NCI-H1417 (cell line): ENCODE data around the gene DEK.
"Not testable (repeated sequence)": the region's sequence is repeated elsewhere in the genome, so short reads cannot be mapped to it uniquely, and the experiment has no call there.

Experiments used
- DNase-seq, 3 experiments: peaks; one replicate each; lab custom pipeline; 2025; lab: John Stamatoyannopoulos, UW

Gene DEK

DNA sequence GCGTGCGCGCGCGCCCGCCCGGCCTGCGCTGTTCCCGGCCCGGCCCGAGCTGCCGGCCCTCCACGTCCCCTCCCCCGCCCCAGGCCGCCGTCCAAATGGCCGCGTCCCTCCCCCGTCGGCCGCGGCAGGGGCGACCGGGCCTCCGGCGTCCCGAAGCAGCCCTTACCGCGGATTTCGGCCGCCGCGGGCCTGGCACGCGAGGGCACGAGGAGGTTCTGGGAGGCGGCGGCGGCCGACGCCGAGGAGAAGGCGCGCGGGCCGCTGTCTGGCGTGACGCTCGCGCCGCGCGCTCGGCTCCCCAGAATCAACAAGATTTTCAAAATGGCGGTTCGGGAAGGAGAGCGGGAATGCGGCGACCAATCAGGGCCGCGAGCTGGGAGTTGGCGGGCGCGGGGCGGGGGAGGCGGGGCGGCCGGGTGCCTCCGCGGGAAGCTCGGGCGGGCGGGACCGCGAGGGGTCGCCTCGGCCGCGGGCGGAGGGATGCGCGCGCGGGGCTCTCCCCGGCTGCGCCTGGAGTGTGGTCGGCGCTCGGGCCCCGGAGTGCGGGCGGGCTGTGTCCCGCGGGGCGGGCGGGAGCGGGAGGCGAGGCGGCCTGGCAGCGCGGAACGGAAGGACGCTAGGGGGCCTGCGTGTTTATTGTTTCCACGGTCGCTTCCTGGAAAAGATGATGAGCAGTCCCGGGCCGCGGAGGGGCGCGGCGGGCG, at the start of gene DEK:
DEK (minus strand) TSS at position 312 of the 704 bp plus-strand sequence. CDS start 543 bp downstream, outside the sequence.
- DNase-seq: peak; percentile 90 to 95 (median 94)

- peak in 1 of 3 experiments; percentile 6 for DNase-seq
These were observed 48.0 kb upstream of the DEK start for GRCh38 chr6:18312368-18312767.

- DNase-seq: not testable (repeated sequence)
These were observed 45.7 kb upstream of the DEK start for GRCh38 chr6:18310010-18310409.

GRCh38 chr6:18309046-18309445, 44.7 kb upstream of the DEK start:
- no peak for DNase-seq

DNA sequence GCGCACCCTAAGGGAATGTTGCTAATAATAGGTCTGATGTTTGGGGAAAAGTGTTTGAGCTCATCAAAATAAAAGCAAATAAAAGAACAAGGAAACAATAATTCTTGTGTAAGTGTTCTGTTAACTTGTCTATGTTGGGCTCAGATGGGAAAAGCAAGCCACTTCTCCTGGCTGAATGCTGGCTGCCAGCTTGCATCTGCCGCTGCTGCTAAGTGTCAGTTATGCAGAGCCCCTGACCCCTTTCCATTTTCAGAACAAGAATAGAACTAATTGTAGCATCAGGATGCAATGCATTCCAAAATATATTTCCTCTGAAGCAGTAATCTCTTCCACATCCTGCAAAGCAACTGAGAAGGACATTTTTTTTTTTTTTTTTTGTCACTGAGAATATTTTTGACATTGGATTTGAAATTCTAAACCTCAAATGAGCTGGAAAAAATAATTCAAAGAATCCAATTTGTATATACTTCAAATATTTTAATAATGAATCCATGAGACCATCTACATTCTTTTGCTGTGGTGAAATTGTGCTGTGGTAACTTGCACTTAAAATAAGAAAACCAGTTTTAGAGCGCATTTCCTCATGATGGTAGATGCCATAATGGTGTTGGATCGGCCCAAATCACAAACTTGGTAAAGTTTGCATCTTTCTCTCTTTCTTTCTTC, 43.9 kb upstream of the DEK start:
- peak in 1 of 3 experiments; percentile 5 for DNase-seq

- no peak for DNase-seq
These were observed 42.6 kb upstream of the DEK start for GRCh38 chr6:18306977-18307376.

DNA sequence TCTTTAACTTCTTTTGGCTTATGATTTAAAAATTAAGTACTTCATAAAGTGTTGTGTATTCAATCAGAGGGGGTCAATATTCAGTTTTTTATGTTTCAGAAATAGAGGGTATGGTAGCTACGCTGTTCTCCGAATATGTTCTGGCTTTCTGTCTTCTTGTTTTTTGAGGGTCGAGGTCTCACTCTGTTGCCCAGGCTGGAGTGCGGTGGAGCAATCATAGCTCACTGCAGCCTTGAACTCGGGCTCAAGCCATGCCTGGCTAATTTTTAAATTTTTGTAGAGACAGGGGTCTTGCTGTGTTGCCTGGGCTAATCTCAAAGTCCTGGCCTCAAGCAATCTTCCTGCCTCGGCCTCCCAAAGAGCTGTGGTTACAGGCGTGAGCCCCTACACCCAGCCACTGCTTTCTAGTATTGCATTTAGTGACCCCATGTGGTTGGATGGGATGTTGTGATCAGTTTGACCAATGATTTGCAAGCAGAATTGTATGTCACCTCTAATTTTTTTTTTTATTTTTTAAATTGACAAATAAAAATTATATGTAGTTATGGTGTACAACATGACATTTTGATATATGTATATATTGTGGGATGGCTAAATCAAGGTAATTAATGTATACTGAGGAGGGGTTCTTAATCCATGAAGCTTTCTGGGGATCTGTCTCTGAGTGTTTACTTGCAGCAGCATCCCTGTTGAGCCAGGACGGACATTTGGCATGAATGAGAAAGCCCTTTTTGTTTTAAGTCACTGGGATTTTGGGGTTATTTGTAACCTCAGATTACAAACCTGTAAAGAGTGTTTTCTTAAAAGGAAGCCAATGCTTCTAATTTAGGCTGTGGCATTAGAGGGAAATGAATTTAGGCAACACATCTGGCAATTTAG, 38.5 kb upstream of the DEK start:
- DNase-seq: peak in 1 of 3 experiments; percentile 28

DNA sequence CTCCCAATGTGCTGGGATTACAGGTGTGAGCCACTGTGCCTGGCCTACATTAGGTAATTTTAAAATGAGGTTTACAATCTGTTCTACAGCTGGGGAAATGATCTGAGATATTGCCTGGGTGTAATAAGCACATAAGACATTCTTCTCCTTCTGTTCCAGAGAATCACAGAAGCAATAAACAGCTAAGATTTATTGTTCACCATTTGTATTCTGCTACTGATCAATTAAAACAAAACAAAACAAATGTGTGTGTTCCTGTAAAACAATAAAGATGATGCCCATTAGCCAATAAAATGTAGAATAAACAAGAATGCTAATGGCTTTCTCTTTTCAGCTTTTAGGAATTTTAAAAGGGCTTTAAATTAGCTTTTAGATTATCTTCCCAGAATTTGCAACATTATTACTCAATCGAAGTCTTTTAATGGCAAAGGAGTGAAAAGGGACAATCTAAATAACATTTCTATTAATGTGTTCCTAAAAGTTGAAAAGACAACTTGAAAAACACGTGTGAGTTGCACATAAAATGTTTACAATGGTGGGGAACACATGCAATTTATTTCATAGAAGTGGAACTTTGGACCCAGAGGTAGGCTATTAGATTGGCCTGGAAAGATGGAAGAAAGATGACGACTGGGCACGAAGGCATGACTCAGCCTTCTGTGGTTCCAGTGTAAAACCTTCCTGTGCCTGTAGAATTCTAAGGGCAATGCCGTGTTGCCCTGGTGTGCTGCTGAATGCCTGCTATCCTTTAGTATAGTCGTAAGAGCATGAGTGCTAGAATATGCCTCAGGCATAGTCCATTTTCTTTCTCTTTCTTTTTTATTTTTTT, 29.0 kb upstream of the DEK start:
- DNase-seq: peak in 1 of 3 experiments; percentile 3

DNA sequence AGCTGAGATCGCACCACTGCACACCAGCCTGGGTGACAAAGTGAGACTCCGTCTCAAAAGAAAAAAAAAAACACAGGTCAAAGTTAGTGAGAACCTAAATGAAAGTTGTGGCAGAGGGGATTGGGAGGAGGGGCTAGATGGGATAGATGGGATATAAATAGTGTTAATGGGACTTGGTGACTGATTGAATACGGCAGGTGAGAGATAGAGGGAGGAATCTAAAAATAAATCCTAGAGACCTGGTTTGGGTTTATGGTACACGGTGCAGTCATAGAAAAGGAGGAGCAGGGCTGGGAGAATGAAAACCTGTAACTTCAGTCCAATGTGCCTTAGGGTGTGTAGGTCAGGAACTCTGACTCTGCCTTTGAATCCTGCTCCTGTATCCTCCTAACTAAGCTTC, 25.0 kb upstream of the DEK start:
- DNase-seq: no peak

DNA sequence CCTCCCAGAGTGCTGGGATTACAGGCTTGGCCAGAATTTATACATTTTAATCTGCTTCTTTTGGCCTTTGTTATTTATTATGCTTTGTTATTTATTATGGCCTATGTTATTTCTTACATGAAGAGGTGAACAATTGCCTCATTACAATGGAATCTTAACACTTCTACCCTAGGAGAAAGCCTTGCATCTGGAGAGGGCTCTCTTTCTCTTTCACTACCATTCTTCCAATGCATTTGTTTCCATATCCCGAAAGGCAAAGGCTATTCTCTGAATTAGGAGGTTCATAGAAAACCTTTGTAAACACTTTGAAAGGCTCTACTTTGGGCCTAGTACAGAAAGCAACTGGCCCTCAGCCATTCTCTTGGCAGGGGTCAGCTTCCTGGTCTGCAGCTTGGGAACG, 19.9 kb upstream of the DEK start:
- DNase-seq: no peak

- no peak for DNase-seq
These were observed 17.2 kb upstream of the DEK start for GRCh38 chr6:18281564-18281963.

DNA sequence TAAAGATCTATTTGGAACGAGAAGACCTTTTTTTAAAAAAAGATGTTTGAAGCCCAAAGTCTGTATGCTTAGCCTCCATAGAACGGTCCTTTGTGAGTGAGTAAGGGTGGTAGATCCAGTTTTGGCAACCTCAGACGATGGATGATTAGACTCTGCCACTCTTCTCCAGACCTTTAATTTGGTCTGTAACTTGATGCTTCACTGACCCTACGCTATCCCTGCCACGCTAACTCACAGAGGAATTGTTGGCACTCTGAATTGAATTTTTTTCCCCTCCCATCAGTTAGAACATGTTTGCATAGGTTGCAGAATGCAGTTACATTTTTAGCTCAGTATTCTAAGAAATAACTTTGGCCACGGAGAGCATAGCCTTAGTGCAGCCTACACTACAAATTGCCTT, 15.8 kb upstream of the DEK start:
- peak in 2 of 3 experiments; percentile 57 to 70 for DNase-seq

- DNase-seq: no peak
These were observed 15.1 kb upstream of the DEK start for GRCh38 chr6:18279422-18279821.

DNA sequence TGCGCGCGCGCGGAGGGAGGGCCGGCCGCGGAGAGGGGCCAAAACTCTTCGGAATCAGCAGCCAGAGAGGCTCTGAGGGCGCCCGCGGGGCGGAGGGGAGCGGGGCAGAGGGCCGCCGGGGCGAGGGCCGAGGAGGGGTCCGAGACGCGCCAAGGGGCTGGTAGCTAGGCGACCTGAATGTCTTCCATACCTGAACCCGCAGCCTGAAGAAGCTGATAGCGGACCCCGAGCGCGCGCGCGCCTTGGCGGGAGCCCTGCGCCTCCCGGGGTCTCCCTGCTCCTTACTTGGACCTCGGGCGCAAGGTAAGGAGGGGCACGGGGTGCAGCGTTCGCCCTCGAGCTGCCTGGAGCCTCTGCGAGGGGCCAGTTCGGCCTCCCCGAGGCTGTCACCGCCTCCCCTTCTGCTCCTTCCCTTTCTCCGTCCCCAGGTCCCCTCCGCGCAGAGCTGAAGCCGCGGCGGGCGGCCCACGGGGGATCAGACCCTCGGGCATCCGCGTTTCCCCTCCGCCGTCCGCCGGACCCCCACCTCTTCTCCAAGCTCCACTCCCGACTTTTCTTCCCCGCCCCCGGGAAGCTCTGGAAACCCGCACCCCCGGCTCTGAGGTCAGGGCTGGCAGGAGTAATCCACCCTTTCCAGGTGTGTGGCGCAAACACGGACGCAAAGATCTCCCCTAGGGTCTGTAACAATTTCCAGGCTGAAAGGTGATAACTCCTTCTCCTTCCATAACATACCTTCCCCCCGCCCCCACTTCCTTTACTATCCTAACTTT, 13.1 kb upstream of the DEK start:
- peak; percentile 6 to 68 (median 67) for DNase-seq

DNA sequence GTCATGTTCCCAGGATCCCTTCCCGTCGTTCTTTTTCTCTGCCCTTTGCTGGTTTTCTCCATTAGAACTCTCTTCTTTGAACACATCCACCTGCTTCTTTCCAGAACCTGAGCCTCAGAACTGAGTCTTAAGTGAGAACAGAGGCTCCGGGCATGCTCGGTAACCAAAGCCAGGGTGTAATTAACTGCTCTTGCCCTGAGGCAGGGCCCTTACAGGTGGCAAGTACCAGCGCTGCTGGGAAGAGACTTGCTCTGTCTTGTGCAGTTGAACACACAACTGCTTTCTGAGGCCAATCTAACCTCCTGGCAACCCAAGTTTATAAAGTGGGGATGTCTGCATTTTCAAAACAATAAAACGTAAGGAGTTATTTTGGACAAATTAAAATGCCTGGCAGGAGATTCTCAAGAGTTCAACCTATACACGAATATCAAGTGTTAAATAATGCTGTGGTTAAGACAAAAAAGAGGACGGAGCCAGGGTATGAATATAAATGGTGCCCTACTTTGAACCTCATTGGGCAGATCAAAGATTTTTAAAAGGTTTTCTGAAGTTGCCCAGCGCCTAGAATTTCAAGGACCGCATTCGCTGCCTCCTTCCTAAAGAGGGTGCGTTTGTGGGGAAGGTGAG, 12.4 kb upstream of the DEK start:
- DNase-seq: peak; percentile 4 to 87 (median 67)

- no peak for DNase-seq
These were observed 5.9 kb upstream of the DEK start for GRCh38 chr6:18270216-18270615.

- no peak for DNase-seq
These were observed 5.4 kb upstream of the DEK start for GRCh38 chr6:18269717-18270116.

DNA sequence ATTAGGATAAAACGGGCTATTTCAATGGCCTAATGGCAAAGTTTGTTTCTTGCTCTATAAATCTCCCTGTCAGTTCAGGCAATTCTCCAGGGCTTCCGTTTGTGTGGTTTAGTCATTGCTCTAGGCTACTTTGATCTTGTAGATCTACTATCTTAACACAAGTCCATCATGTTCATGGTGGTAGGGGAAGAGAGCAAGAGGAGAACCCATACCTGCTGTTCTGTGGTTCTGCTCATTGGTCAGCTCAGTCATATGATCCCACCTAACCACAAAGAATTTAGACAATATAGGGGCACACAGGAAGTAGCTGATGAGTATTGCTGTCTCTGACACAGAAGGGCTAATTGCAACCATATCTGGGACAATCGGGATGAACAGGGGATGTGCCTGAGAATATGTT, 4.9 kb upstream of the DEK start:
- DNase-seq: no peak

GRCh38 chr6:18268066-18268465, 3.7 kb upstream of the DEK start:
- DNase-seq: no peak

- DNase-seq: no peak
These were observed 2.2 kb upstream of the DEK start for GRCh38 chr6:18266523-18266912.
